ENCODE measurements around the gene APOD. TPM values are rescaled to one million over a fixed set of nuclear protein-coding genes. Genes with fewer than 3 reads are reported as not detected.

APOD gene
- total and polyA plus RNA-seq, 10 of the 15 experiments (the other 5 are each of a cell fraction or from before 2014, with no cell fraction given) = 0.06 to 0.77 (median 0.47) TPM; not detected in 3

DNA sequence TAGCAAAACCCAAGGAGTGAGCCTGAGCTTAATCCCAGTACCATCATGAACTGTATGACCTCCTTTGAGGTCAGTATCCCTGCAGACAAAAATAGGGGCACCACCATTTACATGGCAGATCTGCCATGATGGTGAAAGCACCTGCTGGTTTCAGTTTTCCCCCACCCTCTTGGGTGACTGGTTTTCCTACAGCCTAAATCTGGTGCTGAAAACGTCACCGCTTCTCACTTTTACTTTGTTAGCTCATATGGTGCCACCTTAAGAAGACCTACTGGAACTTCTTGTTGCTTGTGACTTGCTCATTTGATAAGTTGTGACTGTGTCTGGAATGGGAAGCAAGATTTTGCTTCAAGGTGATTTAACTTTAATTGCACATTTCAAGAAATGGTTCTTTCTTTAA, 45.7 kb downstream of the APOD start (continued):
- TF ChIP-seq, protein P1, sequence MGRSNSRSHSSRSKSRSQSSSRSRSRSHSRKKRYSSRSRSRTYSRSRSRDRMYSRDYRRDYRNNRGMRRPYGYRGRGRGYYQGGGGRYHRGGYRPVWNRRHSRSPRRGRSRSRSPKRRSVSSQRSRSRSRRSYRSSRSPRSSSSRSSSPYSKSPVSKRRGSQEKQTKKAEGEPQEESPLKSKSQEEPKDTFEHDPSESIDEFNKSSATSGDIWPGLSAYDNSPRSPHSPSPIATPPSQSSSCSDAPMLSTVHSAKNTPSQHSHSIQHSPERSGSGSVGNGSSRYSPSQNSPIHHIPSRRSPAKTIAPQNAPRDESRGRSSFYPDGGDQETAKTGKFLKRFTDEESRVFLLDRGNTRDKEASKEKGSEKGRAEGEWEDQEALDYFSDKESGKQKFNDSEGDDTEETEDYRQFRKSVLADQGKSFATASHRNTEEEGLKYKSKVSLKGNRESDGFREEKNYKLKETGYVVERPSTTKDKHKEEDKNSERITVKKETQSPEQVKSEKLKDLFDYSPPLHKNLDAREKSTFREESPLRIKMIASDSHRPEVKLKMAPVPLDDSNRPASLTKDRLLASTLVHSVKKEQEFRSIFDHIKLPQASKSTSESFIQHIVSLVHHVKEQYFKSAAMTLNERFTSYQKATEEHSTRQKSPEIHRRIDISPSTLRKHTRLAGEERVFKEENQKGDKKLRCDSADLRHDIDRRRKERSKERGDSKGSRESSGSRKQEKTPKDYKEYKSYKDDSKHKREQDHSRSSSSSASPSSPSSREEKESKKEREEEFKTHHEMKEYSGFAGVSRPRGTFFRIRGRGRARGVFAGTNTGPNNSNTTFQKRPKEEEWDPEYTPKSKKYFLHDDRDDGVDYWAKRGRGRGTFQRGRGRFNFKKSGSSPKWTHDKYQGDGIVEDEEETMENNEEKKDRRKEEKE (IDR thresholded peaks at IDR 0.05) = no peak
- TF ChIP-seq NBN (IDR thresholded peaks at IDR 0.05) (0 out of 2 replicates have a peak, but pooled peaks have one; percentile 31), POLR2A (IDR thresholded peaks at IDR 0.05; ENCODE audit: low read depth, low read length) (no peak), RELA (IDR thresholded peaks at IDR 0.05; ENCODE audit: borderline replicate concordance, partially characterized antibody) (no peak), SP1 (IDR thresholded peaks at IDR 0.05; ENCODE audit: low read depth, low read length) (no peak), SREBF2 (IDR thresholded peaks at IDR 0.05; ENCODE audit: low read length) (no peak; the same call in 1 of the 2 replicates), MYC (IDR thresholded peaks at IDR 0.05; ENCODE audit: insufficient read depth, insufficient read length, insufficient replicate concordance, low read length, severe bottlenecking) (no peak), STAT1 (conservative IDR thresholded peaks at IDR 0.05) (no peak), NFIC (IDR thresholded peaks at IDR 0.05; ENCODE audit: low read depth, low read length) (peak; percentile 37; the same call in 1 of the 2 replicates), ZNF622 (IDR thresholded peaks at IDR 0.05) (no peak), SUPT20H (IDR thresholded peaks at IDR 0.05; ENCODE audit: borderline replicate concordance, control insufficient read depth, low read depth, low read length) (no peak), RAD51 (IDR thresholded peaks at IDR 0.05) (no peak), RAD21 (IDR thresholded peaks at IDR 0.05; ENCODE audit: insufficient read depth, low read depth, low read length) (peak; percentile 23; the same call in 1 of the 2 replicates), KAT2A (conservative IDR thresholded peaks at IDR 0.05; ENCODE audit: control insufficient read depth, low read depth, low read length) (no peak), RBBP5 (conservative IDR thresholded peaks at IDR 0.05) (no peak), EGR1 (IDR thresholded peaks at IDR 0.05; ENCODE audit: borderline replicate concordance in 1 of 2, low read depth in 2 of 2, low read length in 2 of 2) (no peak), SMARCA5 (IDR thresholded peaks at IDR 0.05) (no peak), POU2F2 (IDR thresholded peaks at IDR 0.05; ENCODE audit: borderline replicate concordance, low read depth, low read length) (no peak), MEF2A (IDR thresholded peaks at IDR 0.05; ENCODE audit: insufficient read depth, low read depth, low read length) (peak; percentile 35; the same call in 1 of the 2 replicates), EZH2 (IDR thresholded peaks at IDR 0.05; ENCODE audit: borderline replicate concordance, control insufficient read depth, low read depth, low read length) (no peak), RUNX3 (IDR thresholded peaks at IDR 0.05; ENCODE audit: low read length) (peak; percentile 68), TCF7 (IDR thresholded peaks at IDR 0.05; ENCODE audit: borderline replicate concordance) (no peak), HCFC1 (IDR thresholded peaks at IDR 0.05; ENCODE audit: low read length) (no peak)
- TF ChIP-seq, protein P2, sequence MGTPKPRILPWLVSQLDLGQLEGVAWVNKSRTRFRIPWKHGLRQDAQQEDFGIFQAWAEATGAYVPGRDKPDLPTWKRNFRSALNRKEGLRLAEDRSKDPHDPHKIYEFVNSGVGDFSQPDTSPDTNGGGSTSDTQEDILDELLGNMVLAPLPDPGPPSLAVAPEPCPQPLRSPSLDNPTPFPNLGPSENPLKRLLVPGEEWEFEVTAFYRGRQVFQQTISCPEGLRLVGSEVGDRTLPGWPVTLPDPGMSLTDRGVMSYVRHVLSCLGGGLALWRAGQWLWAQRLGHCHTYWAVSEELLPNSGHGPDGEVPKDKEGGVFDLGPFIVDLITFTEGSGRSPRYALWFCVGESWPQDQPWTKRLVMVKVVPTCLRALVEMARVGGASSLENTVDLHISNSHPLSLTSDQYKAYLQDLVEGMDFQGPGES (IDR thresholded peaks at IDR 0.05) = no peak
- TF ChIP-seq, protein P3, sequence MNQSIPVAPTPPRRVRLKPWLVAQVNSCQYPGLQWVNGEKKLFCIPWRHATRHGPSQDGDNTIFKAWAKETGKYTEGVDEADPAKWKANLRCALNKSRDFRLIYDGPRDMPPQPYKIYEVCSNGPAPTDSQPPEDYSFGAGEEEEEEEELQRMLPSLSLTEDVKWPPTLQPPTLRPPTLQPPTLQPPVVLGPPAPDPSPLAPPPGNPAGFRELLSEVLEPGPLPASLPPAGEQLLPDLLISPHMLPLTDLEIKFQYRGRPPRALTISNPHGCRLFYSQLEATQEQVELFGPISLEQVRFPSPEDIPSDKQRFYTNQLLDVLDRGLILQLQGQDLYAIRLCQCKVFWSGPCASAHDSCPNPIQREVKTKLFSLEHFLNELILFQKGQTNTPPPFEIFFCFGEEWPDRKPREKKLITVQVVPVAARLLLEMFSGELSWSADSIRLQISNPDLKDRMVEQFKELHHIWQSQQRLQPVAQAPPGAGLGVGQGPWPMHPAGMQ (IDR thresholded peaks at IDR 0.05; ENCODE audit: borderline replicate concordance) = no peak
- TF ChIP-seq, protein P4, sequence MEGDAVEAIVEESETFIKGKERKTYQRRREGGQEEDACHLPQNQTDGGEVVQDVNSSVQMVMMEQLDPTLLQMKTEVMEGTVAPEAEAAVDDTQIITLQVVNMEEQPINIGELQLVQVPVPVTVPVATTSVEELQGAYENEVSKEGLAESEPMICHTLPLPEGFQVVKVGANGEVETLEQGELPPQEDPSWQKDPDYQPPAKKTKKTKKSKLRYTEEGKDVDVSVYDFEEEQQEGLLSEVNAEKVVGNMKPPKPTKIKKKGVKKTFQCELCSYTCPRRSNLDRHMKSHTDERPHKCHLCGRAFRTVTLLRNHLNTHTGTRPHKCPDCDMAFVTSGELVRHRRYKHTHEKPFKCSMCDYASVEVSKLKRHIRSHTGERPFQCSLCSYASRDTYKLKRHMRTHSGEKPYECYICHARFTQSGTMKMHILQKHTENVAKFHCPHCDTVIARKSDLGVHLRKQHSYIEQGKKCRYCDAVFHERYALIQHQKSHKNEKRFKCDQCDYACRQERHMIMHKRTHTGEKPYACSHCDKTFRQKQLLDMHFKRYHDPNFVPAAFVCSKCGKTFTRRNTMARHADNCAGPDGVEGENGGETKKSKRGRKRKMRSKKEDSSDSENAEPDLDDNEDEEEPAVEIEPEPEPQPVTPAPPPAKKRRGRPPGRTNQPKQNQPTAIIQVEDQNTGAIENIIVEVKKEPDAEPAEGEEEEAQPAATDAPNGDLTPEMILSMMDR (IDR thresholded peaks at IDR 0.05 in 2 of 3, conservative IDR thresholded peaks at IDR 0.05 in 1 of 3; ENCODE audit: control insufficient read depth in 2 of 3, extremely low read depth in 1 of 3, insufficient read depth in 1 of 3, low read depth in 3 of 3, low read length in 3 of 3) = peak in 1 of 3 experiments; percentile 8; a peak in 1 of 6 replicates

All from GM12878 (cell line).